Colon (tissue), 2 donors: ENCODE results near the gene SLC4A7.
"Not testable (repeated sequence)": the region's sequence is repeated elsewhere in the genome, so short reads cannot be mapped to it uniquely, and the experiment has no call there.

Source experiments
- FAIRE-seq: peaks from 2 replicates; lab custom pipeline; 2012; peaks lifted over from hg19 to GRCh38; lab: Jason Lieb, UNC
- donor health status: control.
- donor health status: control.

SLC4A7 gene

DNA sequence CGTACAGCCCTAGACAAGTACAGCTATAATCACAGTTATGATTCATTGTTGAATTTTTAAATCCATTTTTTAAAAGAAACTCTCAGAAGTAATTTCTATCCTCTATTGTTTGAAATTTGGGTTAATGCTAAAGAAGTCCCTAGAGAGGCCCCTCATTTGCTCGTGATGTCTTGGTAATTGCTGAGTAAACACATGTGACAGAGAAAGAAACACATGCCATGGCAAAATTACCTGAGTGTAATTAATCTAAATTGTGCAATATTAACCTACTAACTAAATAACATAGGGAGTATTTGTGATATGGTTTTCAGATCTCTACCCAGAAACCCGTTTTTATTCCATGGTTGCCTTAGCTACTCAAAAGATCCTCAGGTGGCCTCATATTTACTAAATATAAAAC is 125.8 kb downstream of the SLC4A7 start:
- no peak for FAIRE-seq

DNA sequence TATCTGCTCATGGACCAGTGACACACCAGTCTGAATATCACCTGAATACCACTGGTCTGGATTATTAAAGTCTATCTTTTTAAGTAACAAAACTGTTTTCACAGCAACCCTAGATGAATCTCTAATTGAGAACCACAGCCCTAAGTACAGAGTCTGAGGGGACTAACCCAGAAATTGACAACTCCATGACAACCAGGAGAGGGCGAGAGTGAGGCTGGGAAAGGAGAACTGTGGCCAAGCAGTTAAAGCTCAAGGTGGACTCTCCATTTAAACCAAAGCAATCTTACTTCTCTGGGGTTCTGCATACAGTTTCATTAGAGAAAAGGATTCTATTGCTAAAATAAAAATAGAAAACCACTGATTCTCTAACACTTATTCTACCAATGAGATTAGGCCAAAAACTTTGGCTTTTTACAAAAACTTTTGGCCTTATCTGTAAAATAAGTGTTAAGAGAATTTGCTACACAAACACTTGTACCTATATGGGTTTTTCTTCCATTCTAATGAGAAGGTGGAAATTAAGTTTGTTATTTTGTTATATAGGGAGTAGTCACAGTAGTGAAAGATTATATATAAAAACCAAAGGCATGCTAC is 126.4 kb downstream of the SLC4A7 start:
- no peak for FAIRE-seq

DNA sequence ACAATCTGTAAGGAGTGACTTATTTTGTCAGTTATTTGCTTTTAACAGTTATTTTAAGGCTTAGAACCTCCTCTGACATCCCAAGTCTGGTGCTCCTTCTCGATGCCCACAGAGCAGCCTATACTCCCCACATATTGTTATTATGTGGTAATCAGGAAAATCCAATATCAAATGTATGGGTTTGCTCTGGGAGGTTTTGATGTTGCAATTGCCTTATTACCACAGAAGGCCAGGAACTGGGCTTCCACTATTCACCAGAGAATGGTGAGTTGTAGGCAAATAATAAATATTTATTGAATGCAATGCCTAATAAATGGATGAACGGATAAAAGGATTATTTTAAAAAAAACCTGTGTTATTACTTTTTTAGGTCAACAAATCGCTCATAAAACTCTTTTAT is 127.2 kb downstream of the SLC4A7 start:
- no peak for FAIRE-seq

DNA sequence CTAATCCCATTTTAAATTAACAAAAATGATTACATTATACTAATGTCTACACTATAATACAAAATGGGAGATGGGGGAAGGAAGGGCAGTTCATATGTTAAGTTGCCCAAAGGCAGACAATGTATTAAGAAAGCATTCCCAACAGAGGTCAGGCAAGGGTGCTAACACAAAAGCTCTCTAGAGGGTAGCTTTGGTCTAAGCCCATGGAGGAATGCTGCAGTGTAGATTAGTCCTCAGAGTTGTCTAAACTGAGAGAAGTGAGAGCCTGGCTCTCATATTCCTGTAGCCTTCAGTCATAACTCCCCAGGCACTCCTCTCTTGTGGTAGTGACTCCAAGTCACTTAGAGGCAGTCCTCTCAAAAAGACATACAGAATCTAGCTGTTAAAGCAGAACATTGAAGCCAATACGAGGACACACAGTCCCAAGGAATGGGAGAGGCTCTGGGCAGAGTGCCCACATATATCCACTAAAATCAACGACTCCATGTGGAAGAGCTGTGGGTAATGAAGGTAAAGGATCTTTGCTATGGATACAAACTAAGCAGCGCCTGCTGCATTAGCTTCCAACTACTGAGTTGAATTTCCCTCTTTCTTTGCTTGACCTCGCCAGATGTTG is 129.5 kb downstream of the SLC4A7 start:
- no peak for FAIRE-seq

DNA sequence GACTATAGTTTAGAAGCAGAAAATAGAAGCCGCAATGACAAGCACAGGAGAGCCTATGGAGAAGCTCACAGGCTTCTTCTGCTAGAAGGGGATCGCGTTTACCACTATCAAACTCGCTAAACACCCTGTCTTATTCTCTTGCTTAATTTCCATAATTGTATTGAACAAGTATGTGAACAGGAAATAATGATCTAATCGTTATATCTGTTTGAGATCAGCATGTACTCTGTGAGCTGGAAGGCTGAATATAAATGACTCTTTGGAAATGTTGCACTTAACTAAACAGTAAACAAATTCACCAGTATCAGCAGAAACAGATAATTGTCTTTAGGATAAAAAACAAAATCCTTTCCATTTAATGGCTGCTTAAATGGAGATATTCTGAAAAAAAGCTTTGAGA is 130.0 kb downstream of the SLC4A7 start:
- no peak for FAIRE-seq

DNA sequence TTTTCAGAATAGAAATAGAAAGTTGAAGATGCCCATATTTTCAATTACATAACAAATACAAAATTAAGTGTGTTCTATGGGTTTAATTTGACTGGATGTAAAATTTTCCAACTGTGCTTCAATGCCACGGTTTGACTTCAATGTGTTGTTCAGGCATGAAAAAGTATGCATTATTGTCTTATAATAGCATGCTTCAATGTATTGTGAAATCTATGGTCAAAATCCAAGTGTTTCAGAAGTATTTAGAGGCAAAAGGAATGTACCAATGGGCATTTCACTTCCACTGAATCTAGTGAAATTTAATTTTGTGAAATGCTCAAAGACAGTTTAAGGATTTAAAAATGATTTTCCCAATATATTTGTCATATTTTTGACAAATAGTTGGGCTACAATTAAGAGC is 131.0 kb downstream of the SLC4A7 start:
- FAIRE-seq: no peak

DNA sequence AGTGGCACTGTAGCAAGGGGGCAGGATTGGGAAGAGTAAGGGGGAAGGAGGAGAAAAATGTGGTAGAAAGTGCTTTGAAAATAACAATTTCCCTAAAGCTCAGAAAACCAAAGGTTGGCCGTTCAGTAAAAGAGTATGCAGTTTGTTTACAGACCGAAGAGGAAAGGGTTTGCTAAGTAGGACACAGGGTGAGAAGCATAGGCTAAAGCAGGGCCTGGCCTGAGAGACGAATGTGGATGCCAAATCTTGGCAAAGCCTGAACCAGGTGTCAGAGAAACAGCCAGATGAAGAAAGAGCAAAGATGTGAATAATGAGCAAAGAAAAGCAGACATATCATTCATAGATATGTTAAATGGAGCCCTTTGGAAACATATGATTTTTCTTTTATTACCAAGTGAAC is 132.1 kb downstream of the SLC4A7 start:
- FAIRE-seq: no peak

DNA sequence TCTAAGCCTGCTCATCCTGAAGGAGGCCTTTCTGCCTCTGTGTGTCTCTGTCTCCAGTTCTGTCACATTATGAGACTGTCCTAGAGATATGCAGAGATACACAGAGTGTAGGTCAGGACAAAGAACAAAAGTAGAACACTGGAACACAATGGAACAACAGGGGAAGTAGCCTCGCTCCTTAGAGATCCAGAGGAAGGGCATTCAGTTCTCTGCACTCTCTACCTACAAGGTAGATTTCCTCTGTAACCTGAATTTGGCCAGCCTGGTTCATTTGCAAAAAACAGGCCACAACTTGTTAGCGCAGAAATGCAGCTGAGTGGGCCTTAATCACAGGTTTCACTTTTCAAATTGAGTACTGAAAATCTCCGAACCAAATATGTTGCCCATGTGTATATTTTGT is 134.4 kb downstream of the SLC4A7 start:
- FAIRE-seq: no peak

DNA sequence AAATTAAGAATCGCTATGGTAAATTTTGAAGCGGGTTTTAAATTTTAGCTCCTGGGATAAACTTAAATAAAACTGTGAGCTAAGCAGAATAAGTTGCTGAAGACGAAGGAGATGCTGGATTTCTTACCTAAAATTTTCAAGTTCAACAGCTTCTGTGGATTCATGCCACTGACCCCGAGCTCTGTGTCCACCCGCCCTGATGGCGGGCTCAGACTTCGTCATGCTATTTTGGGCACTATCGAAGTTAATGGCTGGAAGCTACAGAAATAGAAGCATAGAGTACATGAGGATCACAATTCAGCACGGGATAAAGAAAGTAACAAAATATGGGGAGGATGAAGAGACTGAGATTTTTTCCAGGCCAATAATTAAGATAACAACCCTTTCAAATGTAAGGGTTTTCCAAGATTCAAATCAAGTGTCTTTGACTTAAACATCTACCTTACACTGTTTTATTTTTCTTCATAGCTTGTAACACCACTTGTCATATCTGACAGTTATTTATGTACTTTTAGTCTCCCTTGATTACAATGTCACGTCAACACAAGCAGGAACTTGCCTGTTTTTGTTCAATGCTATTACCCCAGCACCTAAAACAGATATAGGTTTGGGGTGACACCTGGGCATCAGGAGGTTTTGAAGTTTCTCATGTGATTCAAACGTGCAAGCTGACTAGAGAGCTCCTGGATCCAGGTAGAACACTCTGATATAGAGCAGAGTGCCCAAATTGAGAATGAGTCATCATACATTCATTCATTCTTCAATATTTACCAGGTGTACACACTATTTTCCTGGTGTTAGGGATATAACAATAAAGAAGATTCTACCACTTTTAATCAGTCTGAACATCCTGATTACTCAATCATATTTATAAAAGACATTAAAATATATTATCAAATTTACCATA is 138.0 kb downstream of the SLC4A7 start:
- FAIRE-seq: no peak

DNA sequence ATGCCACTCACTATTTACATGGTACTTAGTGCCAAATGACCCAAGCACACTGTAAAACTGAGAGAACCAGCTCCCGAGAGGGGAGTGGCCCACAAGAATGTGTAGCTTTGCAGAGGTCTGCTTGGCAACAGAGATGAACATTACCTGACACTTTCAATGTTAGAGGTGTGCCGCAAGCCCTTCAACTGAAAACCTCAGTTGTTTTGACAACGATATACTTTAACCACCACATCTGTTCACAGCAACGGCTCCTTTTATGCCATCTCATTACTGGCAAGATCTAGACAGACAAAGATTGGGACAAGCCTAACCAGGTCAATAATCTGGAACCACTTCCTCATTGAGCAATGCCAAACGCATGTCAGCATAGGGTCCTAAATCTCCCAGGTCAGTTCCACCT is 138.7 kb downstream of the SLC4A7 start:
- FAIRE-seq: no peak

DNA sequence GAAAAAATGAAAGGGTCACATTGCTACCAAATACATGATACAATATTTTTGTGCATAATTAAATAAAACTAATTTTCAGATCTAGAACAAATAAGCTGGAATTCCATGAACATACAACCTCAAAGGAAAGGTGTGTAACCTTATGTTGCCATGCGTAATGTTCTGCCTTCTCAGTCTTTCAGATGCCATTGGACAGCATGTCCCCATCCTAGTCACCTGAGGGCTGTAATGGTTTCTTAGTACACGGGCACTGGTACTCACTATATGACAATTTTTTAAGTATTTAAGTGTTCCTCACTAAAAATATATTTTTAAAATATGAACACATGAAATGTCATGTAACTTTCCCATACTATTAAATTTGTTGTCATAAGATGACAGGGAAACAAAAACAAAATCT is 139.1 kb downstream of the SLC4A7 start:
- peak; percentile 31 for FAIRE-seq

DNA sequence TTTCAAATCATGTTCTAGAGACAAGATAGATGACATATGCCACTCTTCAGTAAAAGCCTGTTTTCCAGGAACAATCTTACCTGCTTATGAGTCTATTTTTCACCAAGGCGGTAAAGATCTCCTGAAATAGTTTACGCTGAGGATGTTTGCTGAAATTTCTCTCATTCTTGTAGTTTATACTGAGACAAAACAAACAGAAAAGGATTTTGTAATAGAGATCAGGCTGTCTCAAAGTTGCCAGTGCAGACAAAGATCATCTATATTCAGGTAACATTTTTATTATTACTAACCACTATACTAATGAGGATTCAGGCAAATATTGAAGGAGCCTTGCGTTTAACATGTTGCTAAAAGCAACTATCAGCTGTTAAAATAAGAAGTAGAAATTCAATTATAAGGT is 140.0 kb downstream of the SLC4A7 start:
- no peak for FAIRE-seq

DNA sequence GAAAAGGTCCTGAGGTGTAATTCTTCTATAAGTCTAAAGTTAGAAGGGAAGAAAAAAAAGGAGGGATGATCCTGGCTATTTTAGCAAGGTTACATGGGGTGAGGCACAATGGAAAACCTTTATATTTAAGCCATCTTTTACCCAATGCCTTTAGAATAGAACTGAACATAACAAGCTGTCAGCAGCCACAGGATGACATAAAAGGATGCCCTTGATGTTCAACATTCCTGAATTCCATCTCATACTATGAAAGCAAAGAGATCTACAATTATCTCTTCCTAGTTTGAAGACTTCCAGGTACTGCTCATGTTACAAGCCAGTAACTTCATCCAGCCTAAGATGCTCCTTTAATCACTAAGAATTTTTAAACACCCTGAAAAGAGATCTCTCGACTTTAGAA is 141.9 kb downstream of the SLC4A7 start:
- no peak for FAIRE-seq

DNA sequence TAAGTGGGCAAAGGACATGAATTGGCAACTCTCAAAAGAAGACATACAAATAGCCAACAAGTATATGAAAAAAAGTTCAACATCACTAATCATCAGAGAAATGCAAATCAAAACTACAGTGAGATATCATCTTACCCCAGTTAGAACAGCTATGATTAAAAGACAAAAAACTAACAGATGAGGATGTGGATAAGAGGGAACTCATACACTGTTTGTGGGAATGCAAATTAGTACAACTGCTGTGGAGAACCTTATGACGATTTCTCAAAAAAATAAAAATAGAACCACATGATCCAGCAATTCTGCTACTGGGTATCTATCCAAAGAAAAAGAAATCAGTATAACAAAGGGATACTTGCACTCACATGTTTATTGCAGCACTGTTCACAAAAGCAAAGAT is 143.7 kb downstream of the SLC4A7 start:
- FAIRE-seq: no peak

DNA sequence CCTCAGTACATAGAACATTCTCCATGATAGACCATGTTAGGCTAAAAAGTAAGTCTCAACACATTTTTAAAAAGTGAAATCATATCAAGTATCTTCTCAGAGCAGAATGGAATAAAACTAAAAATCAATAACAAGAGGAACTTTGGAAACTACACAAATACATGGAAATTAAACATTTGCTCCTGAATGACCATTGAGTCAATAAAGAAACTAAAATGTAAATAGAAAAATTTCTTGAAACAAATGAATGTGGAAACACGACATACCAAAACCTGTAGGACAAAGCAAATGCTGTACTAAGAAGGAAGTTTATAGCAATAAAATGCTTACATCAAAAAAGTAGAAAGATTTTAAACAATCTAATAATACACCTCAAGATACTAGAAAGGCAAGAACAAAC is 148.6 kb downstream of the SLC4A7 start:
- FAIRE-seq: no peak

DNA sequence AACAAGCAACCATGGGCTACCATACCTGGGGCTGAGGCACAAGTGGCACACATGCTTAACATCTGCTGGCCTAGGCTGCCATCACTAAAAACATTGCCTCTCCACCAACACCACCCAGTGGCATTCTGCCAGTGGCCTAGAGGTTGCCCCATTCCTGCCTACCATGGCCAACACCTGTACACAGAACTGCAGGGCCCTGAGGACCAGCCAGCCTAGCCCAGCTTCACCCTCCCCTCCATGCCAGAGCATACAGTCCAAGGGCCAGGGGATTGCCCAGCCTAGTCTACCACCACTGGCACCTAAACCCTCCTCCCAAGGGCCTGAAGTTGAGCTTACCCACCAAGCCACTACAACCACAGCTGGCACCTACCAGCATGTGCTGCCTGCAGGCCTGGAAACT is 150.3 kb downstream of the SLC4A7 start:
- no peak for FAIRE-seq

DNA sequence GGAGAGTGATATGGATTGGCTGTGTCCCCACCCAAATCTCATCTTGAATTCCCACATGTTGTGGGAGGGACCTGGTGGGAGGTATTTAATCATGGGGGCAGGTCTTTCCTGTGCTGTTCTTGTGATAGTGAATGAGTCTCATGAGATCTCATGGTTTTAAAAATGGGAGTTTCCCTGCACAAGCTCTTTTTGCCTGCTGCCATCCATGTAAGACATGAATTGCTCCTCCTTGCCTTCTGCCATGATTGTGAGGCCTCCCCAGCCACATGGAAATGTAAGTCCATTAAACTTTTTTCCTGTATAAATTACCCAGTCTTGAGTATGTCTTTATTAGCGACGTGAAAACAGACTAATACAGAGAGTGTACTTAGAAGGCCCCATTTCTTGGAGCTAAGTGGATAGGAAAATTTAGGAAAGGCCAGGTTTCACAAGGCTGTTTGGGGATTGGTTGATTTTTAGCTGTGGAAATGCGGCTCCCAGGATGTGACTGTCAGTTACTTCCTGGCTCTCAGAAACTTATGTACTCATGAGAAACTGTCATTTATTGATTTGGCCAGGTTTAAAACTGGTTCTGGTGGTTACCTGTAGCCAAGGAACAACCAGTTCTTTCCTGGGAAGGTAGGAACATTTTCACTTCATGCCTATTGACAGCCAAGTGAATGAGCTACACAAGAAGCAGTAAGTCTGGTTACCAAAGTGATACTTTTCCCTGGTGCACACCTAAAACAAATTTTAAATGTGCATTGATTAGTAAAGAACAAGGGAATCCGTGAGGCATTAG is 155.0 kb downstream of the SLC4A7 start:
- not testable (repeated sequence) for FAIRE-seq

DNA sequence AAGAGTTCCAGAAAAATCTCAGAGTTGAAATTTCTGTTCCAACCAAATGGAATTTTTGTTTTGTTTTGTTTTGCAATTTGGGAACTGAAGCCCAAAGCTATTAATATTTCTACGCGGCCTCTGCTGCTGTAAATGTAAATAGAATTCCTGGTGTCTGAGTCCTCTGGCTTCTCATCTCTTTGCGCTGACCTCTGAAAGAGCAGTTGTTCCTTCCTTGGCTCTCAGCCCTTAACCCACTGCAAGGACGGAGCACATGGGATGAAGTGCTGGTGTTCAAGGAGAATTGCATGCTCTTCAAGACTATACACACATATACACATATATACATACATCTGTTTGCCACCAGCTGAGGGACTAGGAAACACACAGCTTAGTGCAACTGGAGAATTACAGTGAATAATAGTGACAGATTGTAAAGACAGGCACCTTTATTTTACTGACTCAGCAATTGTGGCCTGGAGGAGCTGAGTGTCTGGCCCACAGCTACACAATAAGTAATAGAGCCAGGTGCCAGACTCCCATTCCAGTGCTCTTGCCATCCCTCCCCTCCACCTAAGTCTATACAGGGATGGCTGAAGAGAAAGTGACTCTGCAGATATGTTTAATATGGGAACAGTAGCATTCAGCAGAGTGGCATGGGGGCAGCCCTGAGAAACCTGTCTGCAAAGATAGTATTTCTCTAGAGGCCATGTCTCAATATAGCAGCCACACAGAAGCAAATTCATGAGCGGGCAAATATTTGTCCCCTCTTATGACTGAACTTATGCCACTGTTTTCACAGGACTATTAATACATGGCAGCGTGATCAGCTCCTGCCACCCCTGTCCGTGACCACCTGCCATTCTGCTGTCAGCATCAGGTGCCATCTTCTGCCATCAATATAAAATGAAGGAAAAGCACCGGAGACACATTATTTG is 157.3 kb downstream of the SLC4A7 start:
- FAIRE-seq: no peak

DNA sequence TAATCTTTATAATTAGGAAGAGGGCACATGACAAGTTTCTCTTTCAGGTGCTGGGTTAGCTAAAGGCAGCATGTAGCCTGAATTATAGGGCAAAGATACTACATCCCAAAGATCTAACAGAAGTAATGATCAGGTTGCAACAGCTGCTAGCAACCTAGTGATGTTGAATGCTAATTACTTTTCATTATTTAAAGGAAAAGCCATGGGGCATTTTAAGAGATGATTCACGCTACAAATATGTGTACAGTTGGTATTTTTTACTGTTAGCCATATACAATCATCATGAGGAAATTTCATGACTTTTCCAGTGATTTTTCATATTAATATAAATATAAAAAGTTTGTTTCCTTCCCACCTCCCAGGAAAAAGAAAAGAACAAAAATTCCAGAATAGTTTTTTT is 158.0 kb downstream of the SLC4A7 start:
- FAIRE-seq: no peak

DNA sequence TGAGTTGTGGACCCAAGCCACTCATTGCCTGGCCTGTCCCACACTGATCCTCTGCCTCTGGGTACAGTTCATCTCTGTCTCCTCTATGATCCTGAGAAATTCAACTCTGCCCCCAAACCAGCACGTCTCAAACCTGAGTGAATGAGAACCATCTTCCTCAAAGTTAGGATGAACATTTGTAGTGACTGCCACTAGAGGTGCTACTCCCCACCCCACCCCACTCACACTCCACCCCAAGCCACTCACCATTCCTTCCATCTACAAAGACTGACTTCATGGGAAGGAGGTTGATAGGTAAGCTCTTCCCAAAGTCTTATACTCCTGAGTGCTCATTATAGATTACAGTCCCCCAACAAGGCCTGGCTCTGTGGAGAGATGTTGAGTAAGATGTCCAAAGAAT is 158.8 kb downstream of the SLC4A7 start:
- FAIRE-seq: no peak

DNA sequence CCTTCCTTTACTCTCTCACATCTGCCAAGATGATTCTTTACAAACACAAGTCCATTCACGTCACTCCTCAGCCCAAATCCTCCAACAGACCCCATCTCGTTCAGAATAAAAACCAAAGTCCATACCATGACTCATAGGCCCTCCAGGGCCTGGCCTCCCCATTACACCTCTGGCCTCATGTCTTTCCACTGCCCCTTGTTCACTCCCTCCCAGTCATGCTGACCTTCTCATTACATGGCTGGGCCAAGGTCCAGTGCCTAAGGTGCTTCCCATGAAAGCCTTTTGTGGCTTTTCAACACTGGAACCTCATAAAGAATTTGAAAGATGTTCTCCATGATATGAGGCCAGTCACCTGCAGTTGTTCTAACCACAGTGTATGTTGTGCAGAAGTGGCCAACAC is 159.5 kb downstream of the SLC4A7 start:
- no peak for FAIRE-seq
